PC-9 (cell line): ENCODE data around the gene IL13. TPM values are rescaled to one million over a fixed set of nuclear protein-coding genes. Genes with fewer than 3 reads are reported as not detected.

Source experiments
- BruUV-seq: library from RNA; stranded (reverse); fragments of 400-500 nt; replicated peaks from 2 replicates; lab custom pipeline; 2021; lab: Mats Ljungman, UMichigan
- CTCF ChIA-PET: fragments of 300-600 bp; sonication (Branson Sonifier 250); formaldehyde crosslinking; loops from one replicate; lab custom pipeline; 2022; ENCODE audit warnings: antibody characterized with exemption; lab: Charles Lee
- POLR2A ChIA-PET: fragments of 300-600 bp; sonication (Branson Sonifier 250); formaldehyde crosslinking; loops from one replicate; lab custom pipeline; 2022; ENCODE audit warnings: antibody characterized with exemption; ENCODE audit not compliant: unreplicated experiment; lab: Charles Lee
- DNase-seq, 2 experiments: peaks; one replicate each; pipeline versions ENCODE4 v3.0.0 to v3.0.0-alpha.2; 2015 to 2022; ENCODE audit warnings: mixed read lengths in 1 of 2
- H2AFZ ChIP-seq: fragments of 200-600 bp; sonication (generic); 2 replicates; pipeline ENCODE4 v1.8.1; 2017; ENCODE audit warnings: antibody characterized with exemption
- H3F3A ChIP-seq: fragments of 200-600 bp; sonication (generic); 2 replicates; pipeline ENCODE4 v1.8.1; 2017; ENCODE audit warnings: antibody characterized with exemption, mild to moderate bottlenecking, low read depth; ENCODE audit not compliant: insufficient read depth
- H3K27ac ChIP-seq: fragments of 200-600 bp; sonication (generic); 2 replicates; pipeline ENCODE4 v1.6.1; 2016; ENCODE audit warnings: mixed run types
- H3K27me3 ChIP-seq: fragments of 200-600 bp; sonication (generic); 2 replicates; pipeline ENCODE4 v1.6.1; 2016; ENCODE audit warnings: low read depth, mixed run types; ENCODE audit not compliant: insufficient read depth
- H3K36me3 ChIP-seq: fragments of 200-600 bp; sonication (generic); 2 replicates; pipeline ENCODE4 v1.6.1; 2016; ENCODE audit warnings: low read depth, mixed run types
- H3K4me1 ChIP-seq: fragments of 200-600 bp; sonication (generic); replicated peaks from 2 replicates; pipeline ENCODE4 v1.6.1; 2016; ENCODE audit warnings: mixed run types; ENCODE audit not compliant: insufficient read depth
- H3K4me2 ChIP-seq: fragments of 200-600 bp; sonication (generic); 2 replicates; pipeline ENCODE4 v1.6.1; 2017; ENCODE audit warnings: mixed run types
- H3K4me3 ChIP-seq: fragments of 200-600 bp; sonication (generic); 2 replicates; pipeline ENCODE4 v1.6.1; 2016; ENCODE audit warnings: mixed run types
- H3K79me2 ChIP-seq: fragments of 200-600 bp; sonication (generic); 2 replicates; pipeline ENCODE4 v1.6.1; 2017; ENCODE audit warnings: low read depth, mixed run types
- H3K9me2 ChIP-seq: fragments of 200-600 bp; sonication (generic); 2 replicates; pipeline ENCODE4 v1.8.1; 2017; ENCODE audit warnings: mild to moderate bottlenecking; ENCODE audit not compliant: insufficient read depth
- H3K9me3 ChIP-seq: fragments of 200-600 bp; sonication (generic); 2 replicates; pipeline ENCODE4 v1.8.1; 2016; ENCODE audit warnings: low read depth; ENCODE audit not compliant: insufficient read depth
- H4K20me1 ChIP-seq: fragments of 200-600 bp; sonication (generic); 2 replicates; pipeline ENCODE4 v1.8.1; 2017; ENCODE audit not compliant: insufficient read depth
- EZH2 ChIP-seq: fragments of 200-600 bp; sonication (generic); IDR thresholded peaks from 2 replicates; pipeline ENCODE4 v1.8.0; 2017; ENCODE audit warnings: antibody characterized with exemption, low read depth
- intact Hi-C: fragments of 100-400 bp; cut with micrococcal nuclease; formaldehyde crosslinking; loops from one replicate; pipeline ENCODE4 v1.10.0; 2022; ENCODE audit not compliant: unreplicated experiment
- total RNA-seq: library from RNA; stranded (reverse); gene quantifications from 2 replicates; pipeline ENCODE4 v1.2.3, GENCODE V29; 2021
- TF ChIP-seq, protein P1 (sequence below): fragments of 200-600 bp; sonication (generic); conservative IDR thresholded peaks from 2 replicates; pipeline ENCODE4 v1.6.1; 2017; ENCODE audit warnings: mixed run types, antibody characterized with exemption, mild to moderate bottlenecking, moderate library complexity

IL13 gene
- total RNA-seq, 1 experiment from 2014 or later = not detected

DNA sequence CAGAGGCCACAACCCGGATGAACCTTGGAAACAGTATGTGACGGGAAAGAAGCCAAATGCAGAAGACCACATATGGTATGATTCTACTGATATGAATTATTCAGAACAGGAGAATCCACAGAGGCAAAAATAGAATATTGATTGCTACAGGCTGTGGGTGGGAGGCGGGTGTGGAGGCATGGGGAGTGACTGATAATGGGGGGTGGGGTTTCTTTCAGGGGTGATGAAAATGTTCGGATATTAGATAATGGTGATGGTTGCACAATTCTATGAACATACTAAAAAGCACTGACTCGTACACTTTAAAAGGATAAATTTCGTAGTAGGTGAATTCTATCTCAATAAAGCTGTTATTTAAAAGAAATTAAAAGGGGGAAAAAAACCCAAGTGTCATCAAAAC is 26.5 kb downstream of the IL13 start:
- Histone ChIP-seq H3K79me2 (no peaks in the 10 kb centered on the region), H3K9me2 (no peaks in the 10 kb centered on the region), H2AFZ (no peak overlapping the region), H3K9me3 (no peaks in the 10 kb centered on the region), H4K20me1 (no peaks in the 10 kb centered on the region), H3F3A (no peaks in the 10 kb centered on the region), H3K4me2 (no peak overlapping the region), H3K36me3 (no peaks in the 10 kb centered on the region), H3K4me1 (no peaks in the 10 kb centered on the region), H3K4me3 (no peak overlapping the region), H3K27ac (no peak overlapping the region), H3K27me3 (no peaks in the 10 kb centered on the region)
- BruUV-seq = no TSS peak
- no peak for DNase-seq
- intact Hi-C loops = no loop called here
- ChIA-PET POLR2A (no interaction called here), CTCF (no interaction called here)
- no peak for TF ChIP-seq EZH2

- DNase-seq = no peak
- no peaks in the 10 kb centered on the region for H3K79me2 ChIP-seq
- no peak overlapping the region for H3K4me2 ChIP-seq
- no peaks in the 10 kb centered on the region for H3K27me3 ChIP-seq
- H3K9me3 ChIP-seq = no peaks in the 10 kb centered on the region
- H3F3A ChIP-seq = no peaks in the 10 kb centered on the region
- no peak overlapping the region for H3K27ac ChIP-seq
- intact Hi-C loops = no loop called here
- no TSS peak for BruUV-seq
- H3K4me3 ChIP-seq = no peak overlapping the region
- POLR2A ChIA-PET = no interaction called here
- CTCF ChIA-PET = no interaction called here
- H3K9me2 ChIP-seq = no peaks in the 10 kb centered on the region
- H3K4me1 ChIP-seq = no peaks in the 10 kb centered on the region
- H3K36me3 ChIP-seq = no peaks in the 10 kb centered on the region
- H2AFZ ChIP-seq = no peak overlapping the region
- H4K20me1 ChIP-seq = no peaks in the 10 kb centered on the region
- TF ChIP-seq, protein P1, sequence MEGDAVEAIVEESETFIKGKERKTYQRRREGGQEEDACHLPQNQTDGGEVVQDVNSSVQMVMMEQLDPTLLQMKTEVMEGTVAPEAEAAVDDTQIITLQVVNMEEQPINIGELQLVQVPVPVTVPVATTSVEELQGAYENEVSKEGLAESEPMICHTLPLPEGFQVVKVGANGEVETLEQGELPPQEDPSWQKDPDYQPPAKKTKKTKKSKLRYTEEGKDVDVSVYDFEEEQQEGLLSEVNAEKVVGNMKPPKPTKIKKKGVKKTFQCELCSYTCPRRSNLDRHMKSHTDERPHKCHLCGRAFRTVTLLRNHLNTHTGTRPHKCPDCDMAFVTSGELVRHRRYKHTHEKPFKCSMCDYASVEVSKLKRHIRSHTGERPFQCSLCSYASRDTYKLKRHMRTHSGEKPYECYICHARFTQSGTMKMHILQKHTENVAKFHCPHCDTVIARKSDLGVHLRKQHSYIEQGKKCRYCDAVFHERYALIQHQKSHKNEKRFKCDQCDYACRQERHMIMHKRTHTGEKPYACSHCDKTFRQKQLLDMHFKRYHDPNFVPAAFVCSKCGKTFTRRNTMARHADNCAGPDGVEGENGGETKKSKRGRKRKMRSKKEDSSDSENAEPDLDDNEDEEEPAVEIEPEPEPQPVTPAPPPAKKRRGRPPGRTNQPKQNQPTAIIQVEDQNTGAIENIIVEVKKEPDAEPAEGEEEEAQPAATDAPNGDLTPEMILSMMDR = no peak
- no peak for TF ChIP-seq EZH2
These were observed 27.1 kb downstream of the IL13 start for GRCh38 chr5:132684922-132685720.

GRCh38 chr5:132686193-132686592 is 28.2 kb downstream of the IL13 start:
- CTCF ChIA-PET = interaction anchor here (0.6 to 0.7 kb wide), 2 partner anchors 44 to 151 kb away, joined by 3 to 5 read pairs; no protein-coding TSS in a partner anchor
- H3F3A ChIP-seq = no peaks in the 10 kb centered on the region
- no peak for DNase-seq
- H3K79me2 ChIP-seq = no peaks in the 10 kb centered on the region
- H3K27ac ChIP-seq = no peak overlapping the region
- H3K36me3 ChIP-seq = no peaks in the 10 kb centered on the region
- TF ChIP-seq EZH2 = no peak
- TF ChIP-seq, protein P1 = no peak
- H3K9me3 ChIP-seq = no peaks in the 10 kb centered on the region
- H3K4me3 ChIP-seq = no peak overlapping the region
- intact Hi-C loops = no loop called here
- H3K27me3 ChIP-seq = no peaks in the 10 kb centered on the region
- POLR2A ChIA-PET = no interaction called here
- H4K20me1 ChIP-seq = no peaks in the 10 kb centered on the region
- BruUV-seq = no TSS peak
- H3K9me2 ChIP-seq = no peaks in the 10 kb centered on the region
- no peak overlapping the region for H3K4me2 ChIP-seq
- no peak overlapping the region for H2AFZ ChIP-seq
- no peaks in the 10 kb centered on the region for H3K4me1 ChIP-seq
